Measurements from ENCODE around the gene SLC37A2. TPM values are rescaled to one million over a fixed set of nuclear protein-coding genes. Genes with fewer than 3 reads are reported as not detected.
A peak's percentile ranks its signal among the peaks of the same experiment; 100 is the strongest.
"Not testable (repeated sequence)": the region's sequence is repeated elsewhere in the genome, so short reads cannot be mapped to it uniquely, and the experiment has no call there.

SLC37A2 gene
- total RNA-seq = 3.8 TPM
- long read RNA-seq, partial matches to known transcripts = 0 of 3 reads
- long read RNA-seq, other reads (novel, unspliced or antisense) = 2 of 3 reads

DNA sequence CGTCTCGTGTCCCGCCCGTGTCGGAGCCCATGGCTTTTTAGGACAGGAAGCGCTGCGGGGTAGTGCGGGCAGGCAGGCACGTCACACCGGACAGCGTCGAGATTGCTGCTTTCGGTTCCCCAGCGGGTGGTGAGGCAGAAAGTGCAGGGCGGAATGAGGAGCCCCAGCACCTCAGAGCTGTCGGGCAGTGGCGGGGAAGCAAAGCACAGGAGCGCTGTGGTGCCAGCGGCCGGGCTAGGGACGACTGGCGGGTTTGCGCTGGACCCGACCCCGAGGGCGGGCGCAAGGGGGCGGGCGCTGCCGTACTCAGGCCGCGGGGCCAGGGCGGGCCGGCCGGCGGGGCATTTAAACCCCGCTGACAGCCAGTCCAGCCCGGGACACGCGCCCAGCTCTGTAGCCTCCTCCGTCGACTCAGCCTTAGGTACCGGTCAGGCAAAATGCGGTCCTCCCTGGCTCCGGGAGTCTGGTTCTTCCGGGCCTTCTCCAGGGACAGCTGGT lies at the start of gene SLC37A2:
TSS of gene SLC37A2 (plus strand) at position 375 of the 498 bp plus-strand sequence. CDS start at position 438, 63 bp downstream.
- DNase-seq = peak; percentile 83
- ATAC-seq (ENCODE audit: poor library complexity) = peak; percentile 98
- intact Hi-C loops (cut with DNase I) = no loop called here

DNA sequence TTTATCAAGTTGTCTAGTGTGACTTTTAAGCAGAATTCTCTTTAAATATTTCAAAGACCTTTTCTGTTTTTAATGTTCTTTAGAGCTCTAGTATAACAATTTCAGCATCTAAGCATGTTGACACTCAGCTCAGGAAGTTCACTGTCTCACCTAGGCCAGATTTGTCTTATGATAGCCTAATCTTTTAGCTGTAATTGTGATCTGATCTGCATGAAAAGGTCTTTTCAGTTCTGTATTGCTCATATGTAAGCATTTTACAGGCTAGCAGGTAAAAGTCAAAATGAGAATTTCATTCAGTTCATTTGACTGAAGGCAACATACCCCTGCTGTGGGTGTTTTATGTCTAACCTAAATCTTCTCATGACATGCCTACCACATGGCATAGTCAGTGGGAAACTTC lies 46.7 kb upstream of the SLC37A2 start:
- intact Hi-C loops (cut with DNase I) = no loop called here
- DNase-seq = no peak
- no peak for ATAC-seq (ENCODE audit: poor library complexity)

DNA sequence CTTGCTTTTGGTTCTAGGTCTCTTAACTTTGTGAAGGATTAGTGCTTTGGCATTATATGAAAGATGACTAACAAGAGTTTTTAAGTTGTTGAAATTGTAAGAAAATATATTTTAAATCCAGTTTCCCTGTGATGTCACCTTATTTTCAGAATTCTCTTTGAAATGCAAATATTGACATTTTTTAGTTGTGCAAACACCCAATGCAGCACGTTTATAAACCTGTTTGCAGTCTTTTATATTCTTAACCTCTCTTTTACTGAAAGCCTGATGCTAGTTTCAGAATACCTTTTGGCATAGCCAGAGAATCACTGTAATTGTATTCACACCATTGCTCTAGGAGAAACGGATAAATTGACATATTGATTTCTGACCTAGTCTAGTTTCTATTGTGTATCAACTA lies 42.8 kb upstream of the SLC37A2 start:
- DNase-seq (no peak), ATAC-seq (ENCODE audit: poor library complexity) (no peak)
- intact Hi-C loops (cut with DNase I) = no loop called here

DNA sequence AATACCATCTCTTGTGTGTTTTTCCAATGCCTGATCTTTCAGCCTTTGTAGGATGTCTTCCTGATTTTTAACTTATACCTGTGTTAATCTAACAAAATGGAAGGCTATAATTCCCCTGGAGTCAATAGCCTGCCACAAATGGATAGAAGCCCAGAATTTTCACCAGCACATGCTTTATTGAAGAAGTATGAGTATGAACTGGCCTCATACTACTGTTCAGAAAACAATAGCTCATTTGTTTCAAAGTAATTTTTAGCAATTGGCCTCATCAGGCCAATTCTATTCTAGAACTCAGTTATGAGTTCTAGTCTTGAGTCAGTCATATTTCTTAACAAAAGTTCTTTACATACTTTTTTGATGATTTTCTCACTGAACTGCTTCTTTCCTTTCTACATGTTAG lies 40.6 kb upstream of the SLC37A2 start:
- intact Hi-C loops (cut with DNase I) = no loop called here
- no peak for DNase-seq
- ATAC-seq (ENCODE audit: poor library complexity) = no peak

DNA sequence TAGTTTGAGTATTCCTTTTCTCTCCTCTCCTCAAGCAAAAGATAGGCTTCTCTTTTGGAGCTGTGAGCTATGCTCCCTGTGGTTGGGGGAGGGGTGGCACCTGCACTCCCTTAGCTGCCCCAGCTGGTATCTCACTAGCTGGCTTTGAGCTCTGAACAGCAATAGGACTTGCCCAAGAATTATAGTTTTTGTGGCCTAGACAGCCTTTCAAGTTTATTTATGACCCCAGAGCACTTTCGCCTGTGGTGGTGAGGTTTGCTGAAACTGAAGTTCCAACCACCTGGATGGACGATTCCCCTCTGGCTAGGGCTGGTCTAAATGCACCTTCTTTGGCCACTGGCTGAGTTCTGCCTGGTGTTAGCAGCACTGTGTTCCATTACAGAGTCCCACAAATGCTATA lies 37.1 kb upstream of the SLC37A2 start:
- ATAC-seq (ENCODE audit: poor library complexity) (no peak), DNase-seq (no peak)
- intact Hi-C loops (cut with DNase I) = no loop called here

DNA sequence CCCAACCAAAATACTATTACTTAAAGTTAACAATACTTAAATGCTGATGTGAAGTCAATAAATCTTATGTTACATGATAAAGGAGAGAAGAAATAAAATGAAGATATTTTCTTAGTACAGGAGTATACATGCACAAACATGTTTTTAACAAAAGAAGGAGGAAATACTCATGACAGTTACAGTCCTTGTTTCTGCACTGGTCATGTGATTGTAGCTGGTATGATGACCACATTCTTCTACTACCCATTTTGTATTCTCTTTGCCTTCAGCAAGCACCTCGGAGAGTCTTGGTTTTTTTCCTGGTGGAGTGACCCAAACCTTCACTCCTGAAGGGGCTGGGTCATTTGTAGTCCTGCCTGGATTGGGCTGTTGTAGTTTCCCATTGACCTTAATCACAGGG lies 33.7 kb upstream of the SLC37A2 start:
- ATAC-seq (ENCODE audit: poor library complexity); intact Hi-C loops (cut with DNase I): not testable (repeated sequence)

DNA sequence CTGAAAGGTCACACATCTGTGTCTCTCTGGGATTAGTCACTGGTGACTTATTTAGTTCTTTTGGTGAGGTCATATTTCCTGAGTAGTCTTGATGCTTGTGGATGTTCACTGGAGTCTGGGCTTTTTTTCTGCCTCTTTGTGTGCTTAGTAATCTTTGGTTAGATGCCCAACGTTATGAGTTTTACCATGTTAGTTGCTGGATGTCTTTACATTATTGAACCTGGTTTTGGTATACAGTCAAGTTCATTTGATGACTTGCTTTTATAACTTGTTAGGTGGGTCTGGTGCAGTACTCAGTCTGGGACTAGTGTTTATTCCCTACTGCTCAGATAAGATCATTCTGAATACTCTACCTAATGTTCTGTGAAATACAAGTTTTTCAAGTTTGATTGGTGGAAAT lies 26.2 kb upstream of the SLC37A2 start:
- intact Hi-C loops (cut with DNase I) = no loop called here
- no peak for DNase-seq
- ATAC-seq (ENCODE audit: poor library complexity) = no peak

More for the DNA sequence above, 33.7 kb upstream of the SLC37A2 start:
- DNase-seq = not testable (repeated sequence)

DNA sequence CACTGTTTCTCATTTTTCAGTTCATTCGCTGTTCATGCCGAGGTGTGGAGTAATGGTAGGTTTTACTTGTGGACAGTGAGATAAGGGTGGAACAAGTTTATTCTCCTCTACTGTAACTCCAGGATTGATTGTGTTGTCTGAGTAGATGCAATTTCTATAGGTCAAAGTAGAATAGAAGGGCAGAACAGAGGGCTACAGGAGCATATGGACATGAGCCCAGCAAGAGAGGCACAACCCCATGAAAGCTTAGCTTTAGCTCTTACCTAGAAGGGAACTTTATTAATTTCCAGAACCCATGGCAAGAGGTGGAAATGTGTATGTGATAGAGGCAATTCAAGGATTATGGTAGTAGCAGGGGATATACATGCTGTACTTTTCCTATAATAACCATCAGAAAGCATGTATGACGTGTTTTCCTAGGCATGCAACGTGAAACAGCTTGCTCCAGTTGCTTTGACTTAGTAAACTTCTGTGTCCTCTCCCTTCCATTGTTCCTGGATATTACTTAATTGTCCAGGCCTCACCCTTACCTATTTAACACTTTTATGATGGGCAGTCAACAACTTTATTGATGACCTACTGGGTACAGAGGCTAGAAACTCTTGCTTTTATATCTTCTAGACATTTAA lies 13.8 kb upstream of the SLC37A2 start:
- ATAC-seq (ENCODE audit: poor library complexity) = no peak
- intact Hi-C loops (cut with DNase I) = no loop called here
- no peak for DNase-seq

DNA sequence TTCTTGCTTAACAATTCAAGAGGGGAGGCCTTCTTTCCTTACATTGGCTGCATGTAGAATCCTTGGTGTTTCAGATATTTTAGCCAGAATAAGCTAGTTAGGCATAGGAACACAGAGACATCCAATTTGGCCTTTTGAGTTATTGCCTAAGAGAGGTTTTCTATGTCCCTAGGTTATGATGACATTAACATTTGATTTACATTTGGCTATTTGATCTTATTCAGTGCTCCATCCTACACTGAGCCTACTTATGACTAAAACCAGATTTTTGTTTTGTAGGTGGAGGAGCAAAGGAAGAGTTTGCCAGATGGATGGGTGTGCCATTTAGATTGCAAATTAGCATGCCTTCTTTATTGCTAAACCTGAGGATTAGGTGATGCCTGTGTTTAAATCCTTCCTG lies 11.1 kb upstream of the SLC37A2 start:
- intact Hi-C loops (cut with DNase I) = no loop called here
- ATAC-seq (ENCODE audit: poor library complexity) (no peak), DNase-seq (no peak)

DNA sequence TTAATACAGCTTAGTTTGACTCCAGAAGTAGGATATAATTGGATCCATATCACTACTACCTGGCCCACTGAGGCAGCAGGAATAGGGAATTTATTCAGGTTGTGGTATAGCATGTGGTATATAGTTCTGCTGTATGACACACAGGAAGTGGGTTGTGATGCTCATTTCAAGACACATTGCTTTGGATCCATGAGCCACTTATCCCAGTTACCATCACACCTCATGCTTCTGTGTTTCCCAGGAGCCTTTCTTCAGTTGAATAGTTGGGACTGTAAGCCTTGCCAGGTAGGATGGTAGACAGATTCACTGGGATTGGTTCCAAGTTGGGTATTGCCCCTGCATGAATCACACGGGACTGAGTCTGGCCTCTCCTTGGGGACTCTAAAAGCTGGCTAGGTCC lies 9.9 kb upstream of the SLC37A2 start:
- ATAC-seq (ENCODE audit: poor library complexity) (no peak), DNase-seq (no peak)
- intact Hi-C loops (cut with DNase I) = no loop called here

DNA sequence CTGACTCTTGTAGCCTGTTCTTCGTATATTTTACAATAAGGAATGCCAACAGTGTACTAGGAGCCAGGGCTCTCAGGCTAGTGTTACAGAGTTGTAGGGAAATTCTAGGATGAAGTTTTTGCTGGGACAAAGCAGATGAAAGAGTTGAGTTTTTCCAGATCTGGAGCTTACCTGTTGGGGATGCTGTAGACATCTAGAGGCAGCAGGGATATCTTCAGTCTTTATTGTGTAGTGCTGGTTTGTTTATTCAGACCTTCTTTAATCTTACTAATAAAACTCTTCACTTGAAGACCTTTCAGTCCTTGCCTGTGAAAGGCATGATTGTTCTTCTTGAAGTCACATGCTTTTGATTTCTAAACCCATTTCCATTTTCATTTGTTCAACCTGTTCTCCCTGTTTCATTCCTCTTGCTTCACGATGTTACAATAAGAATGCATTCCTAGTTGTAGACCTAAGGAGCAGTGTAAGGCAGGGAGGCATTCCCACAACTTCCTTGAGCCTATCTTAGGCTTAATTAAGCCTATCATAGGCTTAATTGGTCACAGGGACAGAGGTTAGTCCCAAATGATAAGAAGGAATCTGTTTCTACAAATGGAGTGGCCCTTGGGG lies 7.9 kb upstream of the SLC37A2 start:
- ATAC-seq (ENCODE audit: poor library complexity) (no peak), DNase-seq (no peak)
- intact Hi-C loops (cut with DNase I) = no loop called here

DNA sequence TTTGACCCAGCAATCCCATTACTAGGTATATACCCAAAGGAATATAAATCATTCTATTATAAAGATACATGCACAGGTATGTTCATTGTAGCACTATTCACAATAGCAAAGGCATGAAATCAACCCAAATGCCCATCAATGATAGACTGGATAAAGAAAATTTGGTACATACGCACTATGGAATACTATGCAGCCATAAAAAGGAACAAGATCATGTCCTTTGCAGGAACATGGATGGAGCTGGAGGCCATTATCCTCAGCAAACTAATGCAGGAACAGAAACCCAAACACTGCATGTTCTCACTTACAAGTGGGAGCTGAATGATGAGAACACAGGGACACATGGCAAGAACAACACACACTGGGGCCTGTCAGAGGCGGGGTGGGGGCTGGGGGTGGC lies 7.0 kb upstream of the SLC37A2 start:
- ATAC-seq (ENCODE audit: poor library complexity); DNase-seq; intact Hi-C loops (cut with DNase I): not testable (repeated sequence)

DNA sequence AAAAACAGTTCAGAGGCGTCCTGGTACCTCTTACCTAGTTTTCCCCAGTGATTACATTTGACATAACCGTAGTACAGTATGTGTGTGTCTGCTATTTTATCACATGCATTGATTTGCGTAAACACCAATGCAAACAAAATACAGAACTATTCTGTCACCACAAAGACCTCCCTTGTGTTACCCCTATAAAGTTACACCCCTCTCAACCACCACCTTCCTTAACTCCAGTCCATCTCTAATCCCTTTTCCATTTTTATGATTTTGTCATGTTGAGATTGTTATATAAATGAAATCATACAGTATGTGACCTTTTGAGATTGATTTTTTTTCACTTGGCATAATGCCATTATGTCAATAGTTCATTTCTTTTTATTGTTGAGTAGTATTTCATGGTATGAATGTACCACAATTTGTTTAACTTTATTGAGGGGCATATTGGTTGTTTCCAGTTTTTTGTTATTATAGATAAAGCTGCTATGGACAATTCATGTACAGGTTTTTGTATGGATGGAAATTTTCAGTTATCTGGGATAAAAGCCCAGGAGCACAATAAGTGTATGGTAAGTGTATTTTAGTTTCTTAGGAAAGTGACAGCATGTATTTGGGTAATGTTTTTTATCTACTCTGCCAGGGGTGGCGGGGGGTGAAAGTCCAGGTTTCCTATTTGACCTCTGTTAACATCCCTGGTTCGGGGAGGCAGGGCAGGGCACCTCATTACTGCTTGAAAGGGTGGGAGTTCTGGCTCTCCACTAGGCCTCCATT lies 6.0 kb upstream of the SLC37A2 start:
- intact Hi-C loops (cut with DNase I) = no loop called here
- no peak for ATAC-seq (ENCODE audit: poor library complexity)
- DNase-seq = no peak

DNA sequence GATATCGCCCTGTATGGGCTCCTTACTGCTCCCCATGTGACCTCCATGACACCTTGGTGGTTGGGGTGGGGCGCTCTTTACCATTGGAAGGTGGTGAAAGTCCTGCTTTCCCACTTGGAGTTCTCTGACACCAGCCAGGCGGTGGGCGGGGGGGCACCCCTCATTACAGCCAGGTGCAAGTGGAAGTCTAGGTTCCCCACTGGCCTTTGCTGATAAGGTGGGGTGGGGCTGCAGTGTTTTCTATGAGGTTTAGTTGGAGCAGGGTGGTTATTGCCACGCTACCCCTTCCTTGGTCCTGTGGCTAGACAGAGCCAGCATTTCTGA lies 5.5 kb upstream of the SLC37A2 start:
- no peak for DNase-seq
- ATAC-seq (ENCODE audit: poor library complexity) = no peak
- intact Hi-C loops (cut with DNase I) = no loop called here

DNA sequence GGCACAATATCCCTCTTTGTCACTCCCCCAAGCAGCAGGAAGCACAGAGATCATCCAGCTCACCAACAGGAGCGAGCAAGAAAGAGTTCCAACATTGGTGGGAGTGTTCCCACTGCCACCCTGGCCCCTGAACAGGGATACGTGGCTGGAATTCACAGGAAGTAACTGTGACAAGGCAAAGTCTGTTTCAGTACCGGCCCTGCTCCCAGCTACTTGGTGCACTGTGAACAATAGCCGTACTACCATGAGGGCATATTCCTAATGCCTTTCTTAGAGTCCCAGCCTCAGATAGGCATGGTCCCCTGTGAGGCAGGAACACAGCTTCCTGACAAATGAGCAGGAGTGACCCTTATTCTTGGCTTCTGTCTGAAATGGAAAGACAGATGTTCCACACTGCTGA lies 1.8 kb upstream of the SLC37A2 start:
- ATAC-seq (ENCODE audit: poor library complexity) (no peak), DNase-seq (no peak)
- intact Hi-C loops (cut with DNase I) = no loop called here

DNA sequence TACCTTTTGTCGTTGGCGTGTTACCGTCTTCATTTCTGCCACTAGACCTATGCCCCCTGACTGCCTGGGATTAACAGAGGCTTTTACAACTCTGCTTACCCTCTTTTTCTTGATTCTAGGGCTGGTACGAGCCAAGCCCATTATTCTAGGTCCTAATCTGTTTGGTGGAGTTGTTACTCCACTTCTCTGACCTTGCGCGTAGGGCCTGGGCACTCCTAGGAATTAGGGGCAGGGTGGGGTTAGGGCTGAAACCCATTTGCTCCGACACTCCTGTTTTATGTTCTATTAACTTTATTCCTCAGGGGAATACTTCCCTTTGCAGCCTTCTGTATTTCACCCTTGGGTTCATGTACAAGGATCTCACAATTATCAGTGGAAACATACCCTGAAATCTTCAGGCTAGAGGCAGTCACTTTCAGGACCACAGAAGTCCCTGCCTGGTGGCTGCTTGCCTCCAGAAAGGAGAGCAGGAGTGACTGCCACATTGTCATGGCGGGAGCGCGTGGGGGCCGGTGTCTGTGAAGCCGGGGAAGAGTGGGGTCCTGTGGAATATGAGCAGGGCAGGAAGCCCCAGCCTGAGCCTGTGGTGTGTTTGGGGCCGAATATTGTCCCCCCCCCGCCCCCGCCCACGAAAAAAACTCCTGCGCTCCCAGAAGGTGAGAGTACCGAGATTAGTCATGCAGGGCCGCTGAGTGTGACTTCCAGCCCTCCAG lies 731 bp upstream of the SLC37A2 start:
- intact Hi-C loops (cut with DNase I) = no loop called here
- DNase-seq = no peak
- peak; percentile 40 for ATAC-seq (ENCODE audit: poor library complexity)

DNA sequence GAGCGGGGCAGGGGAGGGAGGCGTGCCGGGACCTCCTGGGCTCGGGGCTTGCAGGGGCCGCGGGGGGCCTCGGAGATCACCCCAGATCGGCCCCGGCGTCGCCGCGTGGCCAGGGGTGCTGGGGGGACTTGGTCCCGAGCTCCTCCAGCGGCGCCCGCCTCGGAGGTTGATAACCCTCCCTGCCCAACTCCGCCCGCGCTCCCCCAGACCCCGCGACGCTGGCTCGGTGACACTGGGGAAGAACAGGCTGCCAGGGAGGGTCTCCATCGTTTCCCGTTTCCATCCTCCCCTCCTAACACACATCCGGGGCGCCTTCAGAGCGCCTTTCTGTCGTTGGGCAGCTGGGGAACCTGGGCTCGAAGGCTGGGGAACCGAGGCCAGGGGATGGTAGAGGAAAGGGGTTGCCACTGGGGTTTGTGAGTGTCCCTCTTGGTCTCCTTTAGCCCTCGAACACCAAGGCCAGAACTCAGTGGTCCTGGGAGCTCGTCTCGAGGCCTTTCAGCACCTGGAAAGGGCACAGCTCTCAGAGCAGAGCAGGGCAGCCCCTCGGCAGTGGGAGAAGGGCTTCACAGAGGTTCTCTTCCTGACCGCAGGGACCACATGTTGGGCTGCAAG lies 431 bp downstream of the SLC37A2 start:
- intact Hi-C loops (cut with DNase I) = no loop called here
- DNase-seq (no peak), ATAC-seq (ENCODE audit: poor library complexity) (peak; percentile 23)

DNA sequence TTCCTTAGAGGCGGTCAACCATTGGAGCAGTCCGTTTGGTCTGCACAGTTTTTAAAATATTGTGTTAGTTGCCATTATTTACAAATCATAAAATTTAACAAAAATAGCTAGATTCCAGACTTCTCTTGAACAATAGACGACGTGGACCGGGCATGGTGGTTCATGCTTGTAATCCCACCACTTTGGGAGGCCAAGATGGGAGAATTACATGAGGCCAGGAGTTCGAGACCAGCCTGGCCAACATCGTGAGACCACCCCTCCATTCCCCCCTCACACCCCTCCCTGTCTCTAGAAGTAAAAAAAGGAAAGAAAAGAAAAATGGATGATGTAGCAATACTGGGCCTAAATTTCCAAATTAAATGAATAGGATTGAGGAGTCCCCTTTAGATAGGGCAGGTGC lies 965 bp downstream of the SLC37A2 start:
- ATAC-seq (ENCODE audit: poor library complexity) = no peak
- no peak for DNase-seq
- intact Hi-C loops (cut with DNase I) = no loop called here

DNA sequence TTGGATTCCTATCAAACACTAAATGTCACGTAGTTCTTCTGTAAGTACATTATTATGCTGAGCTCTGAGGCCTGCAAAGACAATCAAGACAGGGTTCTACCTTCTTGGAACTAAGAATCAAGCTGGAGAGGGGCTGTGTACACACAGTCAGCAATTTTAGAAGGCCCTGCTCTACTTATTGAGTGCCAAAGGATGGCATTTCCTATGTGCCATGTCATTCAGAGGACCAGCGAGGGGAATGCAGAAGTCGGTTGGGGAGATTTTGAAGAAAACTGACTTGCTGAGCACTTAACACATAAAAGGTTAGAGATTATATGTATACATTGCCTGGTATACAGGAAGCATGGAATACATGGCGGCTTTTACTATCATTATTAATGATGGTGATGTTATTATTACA lies 5.3 kb downstream of the SLC37A2 start:
- ATAC-seq (ENCODE audit: poor library complexity) = no peak
- intact Hi-C loops (cut with DNase I) = no loop called here
- DNase-seq = no peak

All from Right ventricle myocardium superior (tissue), 1 donor.